HG03469 (cell line): Measurements from ENCODE around the gene DCTPP1.
"Not testable (repeated sequence)": the region's sequence is repeated elsewhere in the genome, so short reads cannot be mapped to it uniquely, and the experiment has no call there.

ENCODE experiments used
- ATAC-seq: cut with Tn5 transposase; IDR thresholded peaks from one replicate; pipeline ENCODE4 v1.9.1; 2021; ENCODE audit warnings: mild to moderate bottlenecking, moderate library complexity, moderate number of reproducible peaks; ENCODE audit not compliant: unreplicated experiment

Gene DCTPP1

DNA sequence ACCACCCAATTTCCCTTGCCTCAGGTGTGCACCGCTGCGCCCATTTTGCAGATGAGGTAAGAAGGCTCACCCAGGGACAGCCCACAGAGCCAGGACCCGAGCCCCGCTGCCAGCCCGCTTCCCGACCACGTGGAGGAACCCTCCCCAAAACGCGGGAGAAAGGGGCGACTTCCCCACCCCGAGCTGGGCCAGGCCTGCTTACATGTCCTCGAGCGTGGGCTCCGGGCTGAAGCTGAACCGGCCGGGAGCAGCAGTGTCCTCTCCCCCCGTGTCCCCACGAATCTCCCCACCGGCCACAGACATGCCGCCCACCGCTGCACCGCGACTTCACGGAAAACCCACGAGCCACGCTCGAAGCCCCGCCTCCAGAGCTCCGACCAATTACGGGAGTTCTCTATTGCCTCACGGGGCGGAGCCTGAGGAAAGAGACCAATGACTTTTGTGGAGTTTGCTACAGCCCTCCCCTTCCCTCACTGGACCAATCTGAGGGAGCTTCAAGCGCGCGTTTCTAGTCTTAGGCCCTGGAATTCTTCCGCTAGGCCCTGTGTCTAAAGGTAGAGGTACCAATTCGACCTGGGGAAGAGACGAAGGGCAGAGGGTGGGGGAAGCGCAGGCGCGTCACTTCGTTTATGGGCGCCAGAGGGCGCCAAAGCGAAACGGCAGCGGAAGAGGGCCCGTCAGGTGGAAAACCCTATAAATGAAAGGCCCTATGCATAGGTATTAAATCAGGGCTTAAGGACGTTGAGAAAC lies at the start of gene DCTPP1:
Gene DCTPP1, minus strand, starts transcription at position 353 of the 750 bp plus-strand sequence. Its CDS starts 50 bp downstream, at position 303.
- peak; percentile 95 for ATAC-seq

DNA sequence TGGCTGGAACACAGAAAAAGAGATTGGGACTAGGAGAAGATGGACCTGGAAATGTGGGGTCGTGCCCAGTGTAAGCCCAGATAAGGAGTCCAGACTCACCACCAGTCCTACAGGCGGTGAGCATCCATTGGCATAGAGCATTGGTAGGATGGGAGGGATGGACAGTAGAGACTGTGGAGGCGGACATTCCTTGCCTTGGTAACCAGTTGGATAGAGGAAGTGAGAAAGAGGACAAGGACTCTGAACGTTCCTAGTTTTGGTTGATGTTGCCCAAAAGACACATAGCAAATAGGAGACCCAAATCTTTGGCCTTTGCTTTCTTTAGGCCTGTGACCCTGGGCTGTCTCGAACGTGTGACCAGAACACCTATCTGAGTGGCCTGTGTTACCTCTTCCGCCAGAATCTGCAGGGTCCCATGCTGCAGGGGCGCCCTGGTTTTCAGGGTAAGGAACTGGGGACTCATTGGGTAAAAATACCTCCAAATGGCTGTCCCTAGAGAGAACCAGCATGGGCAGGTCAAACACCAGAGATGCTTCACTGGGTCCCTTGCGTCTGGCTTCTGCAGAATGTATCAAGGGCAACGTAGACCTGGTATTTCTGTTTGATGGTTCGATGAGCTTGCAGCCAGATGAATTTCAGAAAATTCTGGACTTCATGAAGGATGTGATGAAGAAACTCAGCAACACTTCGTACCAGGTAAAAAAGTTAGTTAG lies 49.1 kb upstream of the DCTPP1 start:
- ATAC-seq: no peak

DNA sequence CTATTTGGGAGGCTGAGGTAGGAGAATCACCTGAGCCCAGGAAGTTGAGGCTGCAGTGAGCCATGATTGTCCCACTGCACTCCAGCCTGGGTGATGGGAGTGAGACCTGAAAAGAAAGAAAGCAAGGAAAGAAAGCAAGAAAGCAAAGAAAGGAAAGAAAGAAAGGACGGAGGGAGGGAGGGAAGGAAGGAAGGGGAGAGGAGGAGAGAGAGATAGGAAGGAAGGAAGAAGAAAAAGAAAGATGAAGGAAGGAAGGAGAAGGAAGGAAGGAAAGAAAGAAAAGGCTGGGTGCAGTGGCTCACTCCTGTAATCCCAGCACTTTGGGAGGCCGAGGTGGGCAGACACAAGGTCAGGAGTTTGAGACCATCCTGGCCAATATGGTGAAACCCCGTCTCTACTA lies 47.9 kb upstream of the DCTPP1 start:
- ATAC-seq: not testable (repeated sequence)

DNA sequence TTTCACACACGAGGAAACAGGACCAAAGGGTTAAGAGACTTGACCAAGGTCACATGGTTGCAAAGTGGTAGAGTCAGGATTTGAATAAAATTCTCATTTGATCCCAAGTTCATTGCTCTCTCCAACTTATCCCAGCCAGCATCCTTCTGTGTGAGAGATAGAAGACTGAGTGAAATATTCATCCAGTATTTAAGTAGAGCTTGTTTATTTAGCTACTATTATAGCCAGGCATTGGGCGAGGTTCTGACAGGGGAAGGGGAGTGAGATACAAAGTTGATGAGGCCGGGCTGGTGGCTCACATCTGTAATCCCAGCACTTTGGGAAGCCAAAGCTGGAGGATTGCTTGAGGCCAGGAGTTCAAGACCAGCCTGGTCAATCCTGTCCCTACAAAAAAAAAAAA lies 47.2 kb upstream of the DCTPP1 start:
- ATAC-seq: no peak

DNA sequence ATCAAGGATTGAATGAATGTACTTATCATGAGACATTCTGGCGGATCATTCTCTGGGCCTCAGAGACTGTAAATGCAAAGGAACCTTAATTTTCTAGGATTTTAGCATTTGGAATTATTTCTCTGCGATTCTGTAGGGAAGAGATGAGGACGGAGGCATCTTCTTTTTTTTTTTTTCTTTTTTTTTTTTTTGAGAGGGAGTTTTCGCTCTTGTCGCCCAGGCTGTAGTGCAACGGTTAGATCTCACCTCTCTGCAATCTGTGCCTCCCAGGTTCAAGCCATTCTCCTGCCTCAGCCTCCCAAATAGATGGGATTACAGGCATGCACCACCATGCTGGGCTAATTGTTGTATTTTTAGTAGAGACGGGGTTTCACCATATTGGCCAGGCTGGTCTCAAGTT lies 44.9 kb upstream of the DCTPP1 start:
- ATAC-seq: no peak

DNA sequence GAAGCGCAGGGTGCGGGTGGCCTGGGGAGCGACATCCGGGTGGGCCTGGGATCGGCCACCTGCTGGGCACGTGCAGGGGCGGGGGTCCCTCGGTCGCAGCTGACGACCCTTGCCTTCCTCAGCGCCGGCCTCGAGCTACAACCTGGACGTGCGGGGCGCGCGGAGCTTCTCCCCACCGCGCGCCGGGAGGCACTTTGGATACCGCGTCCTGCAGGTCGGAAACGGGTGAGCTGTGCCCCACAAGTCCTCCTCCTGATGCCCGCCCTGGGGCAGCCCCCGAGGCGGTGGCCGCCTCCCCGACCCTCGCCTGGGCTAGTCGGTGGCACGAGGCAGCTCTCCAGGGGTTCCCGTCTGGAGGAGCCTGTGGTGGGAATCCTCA lies 44.2 kb upstream of the DCTPP1 start:
- no peak for ATAC-seq

DNA sequence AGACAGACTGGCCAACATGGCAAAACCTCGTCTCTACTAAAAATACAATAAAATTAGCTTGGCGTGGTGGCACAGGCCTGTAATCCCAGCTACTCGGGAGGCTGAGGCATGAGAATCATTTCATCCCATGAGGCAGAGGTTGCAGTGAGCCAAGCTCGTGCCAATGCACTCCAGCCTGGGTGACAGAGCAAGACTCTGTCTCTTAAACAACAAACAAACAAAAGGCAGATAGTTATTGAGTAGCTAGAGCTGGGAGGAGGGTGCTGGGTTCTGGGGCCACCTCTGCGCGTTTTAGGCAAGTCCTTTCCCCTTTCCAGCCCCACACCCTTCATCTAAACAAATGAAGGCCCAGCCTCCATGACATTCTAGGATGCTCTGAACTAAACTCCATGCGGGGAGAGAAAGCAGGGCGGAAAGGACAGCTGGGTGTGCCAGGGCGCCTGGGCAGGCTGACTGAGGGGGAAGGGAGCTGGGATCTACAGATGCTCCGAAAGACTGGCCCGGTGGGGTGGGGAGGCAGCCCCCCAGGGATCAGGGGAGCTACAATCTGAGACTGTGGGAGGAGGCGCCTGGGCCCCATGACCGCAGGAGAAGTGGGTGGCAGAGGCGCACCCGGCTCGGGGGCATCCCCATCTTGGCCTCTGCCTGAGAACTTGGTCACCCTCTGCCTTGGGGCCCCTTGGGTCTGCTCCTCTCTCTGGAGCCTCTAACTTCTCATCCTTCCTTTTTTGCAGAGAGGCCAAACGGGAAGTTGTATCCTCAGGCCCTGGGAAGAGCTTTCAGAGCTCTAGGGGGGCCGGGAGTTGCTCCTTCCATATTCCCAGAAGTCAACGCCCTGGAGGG lies 43.6 kb upstream of the DCTPP1 start:
- no peak for ATAC-seq

DNA sequence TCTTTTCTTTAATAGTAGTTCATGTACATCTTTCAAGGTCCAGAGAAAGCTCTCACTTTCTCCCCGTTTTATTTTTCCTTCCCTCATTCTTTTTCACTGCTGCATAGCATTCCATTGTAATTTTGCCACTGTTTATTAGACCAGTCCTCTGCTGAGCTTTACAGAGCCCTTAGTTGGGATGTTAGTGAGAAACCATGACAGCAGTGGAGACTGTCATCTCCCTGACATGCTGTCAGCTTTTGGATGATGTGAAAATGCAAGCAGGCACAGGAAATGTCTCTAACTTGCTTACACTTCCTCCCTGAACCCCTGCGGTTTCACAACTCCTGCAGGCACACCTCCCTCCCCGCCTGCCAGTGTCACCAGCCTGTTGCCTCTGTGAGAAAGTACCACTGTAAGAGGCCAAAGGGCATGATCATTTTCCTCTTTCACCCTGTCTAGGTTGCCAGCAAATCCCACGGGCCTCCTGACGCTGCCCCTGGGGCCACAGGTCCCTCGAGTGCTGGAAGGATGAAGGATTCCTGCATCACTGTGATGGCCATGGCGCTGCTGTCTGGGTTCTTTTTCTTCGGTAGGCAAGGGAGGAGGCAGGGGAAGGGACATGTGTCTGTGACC lies 42.6 kb upstream of the DCTPP1 start, which contains the start of gene ITGAL:
Gene ITGAL, plus strand, starts transcription at position 415 of the 615 bp plus-strand sequence. Its CDS starts 96 bp downstream, at position 511.
- ATAC-seq: no peak

DNA sequence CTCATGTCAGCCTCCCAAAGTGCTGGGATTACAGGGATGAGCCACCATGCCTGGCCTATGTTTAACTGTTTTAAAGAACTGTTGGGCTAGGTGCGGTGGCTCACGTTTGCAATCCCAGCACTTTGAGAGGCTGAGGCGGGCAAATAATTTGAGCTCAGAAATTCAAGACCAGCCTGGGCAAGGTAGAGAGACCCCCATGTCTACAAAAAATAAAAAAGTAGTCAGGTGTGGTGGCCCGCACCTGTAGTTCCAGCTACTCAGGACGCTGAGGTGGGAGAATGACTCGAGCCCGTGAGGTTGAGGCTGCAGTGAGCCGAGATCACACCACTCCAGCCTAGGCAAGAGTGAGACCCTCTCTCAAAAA lies 40.8 kb upstream of the DCTPP1 start:
- ATAC-seq: no peak

DNA sequence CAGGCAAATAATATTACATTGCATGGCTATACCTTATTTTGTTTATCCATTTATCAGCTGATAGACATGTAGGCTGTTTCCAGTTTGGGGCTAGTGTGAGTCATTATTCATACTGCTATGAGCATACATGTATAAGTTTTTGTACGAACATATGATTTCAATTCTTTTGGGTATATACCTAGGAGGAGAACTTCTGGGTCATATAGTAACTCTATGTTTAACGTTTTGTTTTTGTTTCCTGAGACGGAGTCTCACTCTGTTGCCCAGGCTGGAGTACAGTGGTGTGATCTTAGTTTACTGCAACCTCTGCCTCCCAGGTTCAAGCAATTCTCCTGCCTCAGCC lies 40.3 kb upstream of the DCTPP1 start:
- no peak for ATAC-seq

DNA sequence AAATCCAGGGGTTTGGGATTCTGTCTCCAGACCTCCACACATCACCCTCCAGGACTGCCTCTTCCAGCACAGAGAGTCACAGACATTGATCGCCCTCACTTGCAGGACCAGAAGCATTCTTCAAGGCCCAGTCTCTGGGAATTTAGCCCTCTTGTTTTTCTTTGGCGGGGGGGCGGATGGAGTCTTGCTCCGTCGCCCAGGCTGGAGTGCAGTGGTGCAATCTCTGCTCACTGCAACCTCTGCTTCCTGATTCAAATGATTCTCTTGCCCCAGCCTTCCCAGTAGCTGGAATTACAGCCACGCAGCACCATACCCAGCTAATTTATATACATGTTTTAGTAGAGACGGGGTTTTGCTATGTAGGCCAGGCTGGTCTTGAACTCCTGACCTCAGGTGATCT lies 34.2 kb upstream of the DCTPP1 start:
- no peak for ATAC-seq

DNA sequence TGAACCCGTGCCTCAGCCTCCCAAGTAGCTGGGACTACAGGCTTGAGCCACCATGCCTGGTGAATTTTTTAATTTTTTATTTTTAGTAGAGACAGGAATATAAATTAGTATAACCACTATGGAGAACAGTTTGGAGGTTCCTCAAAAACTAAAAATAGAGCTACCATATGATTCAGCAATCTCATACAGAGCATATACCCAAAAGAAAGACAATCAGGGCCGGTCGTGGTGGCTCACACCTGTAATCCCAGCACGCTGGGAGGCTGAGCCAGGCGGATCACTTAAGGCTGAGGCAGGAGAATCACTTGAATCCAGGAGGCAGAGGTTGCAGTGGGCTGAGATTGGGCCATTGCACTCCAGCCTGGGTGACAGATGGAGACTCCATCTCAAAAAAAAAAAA lies 31.6 kb upstream of the DCTPP1 start:
- ATAC-seq: not testable (repeated sequence)

DNA sequence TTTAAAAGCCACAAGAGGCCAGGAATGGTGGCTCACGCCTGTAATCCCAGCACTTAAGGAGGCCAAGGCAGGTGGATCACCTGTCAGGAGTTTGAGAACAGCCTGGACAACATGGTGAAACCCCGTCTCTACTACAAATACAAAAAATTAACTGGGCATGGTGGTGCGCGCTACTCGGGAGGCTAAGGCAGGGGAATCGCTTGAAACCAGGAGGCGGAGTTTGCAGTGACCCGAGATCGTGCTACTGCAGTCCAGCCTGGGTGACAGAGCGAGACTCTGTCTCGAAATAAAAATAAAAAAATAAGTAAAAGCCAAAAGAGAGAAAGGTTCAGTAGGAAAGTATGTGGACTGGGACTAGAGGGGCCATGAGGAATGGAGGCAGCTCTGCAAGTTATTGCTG lies 29.6 kb upstream of the DCTPP1 start:
- ATAC-seq: no peak

DNA sequence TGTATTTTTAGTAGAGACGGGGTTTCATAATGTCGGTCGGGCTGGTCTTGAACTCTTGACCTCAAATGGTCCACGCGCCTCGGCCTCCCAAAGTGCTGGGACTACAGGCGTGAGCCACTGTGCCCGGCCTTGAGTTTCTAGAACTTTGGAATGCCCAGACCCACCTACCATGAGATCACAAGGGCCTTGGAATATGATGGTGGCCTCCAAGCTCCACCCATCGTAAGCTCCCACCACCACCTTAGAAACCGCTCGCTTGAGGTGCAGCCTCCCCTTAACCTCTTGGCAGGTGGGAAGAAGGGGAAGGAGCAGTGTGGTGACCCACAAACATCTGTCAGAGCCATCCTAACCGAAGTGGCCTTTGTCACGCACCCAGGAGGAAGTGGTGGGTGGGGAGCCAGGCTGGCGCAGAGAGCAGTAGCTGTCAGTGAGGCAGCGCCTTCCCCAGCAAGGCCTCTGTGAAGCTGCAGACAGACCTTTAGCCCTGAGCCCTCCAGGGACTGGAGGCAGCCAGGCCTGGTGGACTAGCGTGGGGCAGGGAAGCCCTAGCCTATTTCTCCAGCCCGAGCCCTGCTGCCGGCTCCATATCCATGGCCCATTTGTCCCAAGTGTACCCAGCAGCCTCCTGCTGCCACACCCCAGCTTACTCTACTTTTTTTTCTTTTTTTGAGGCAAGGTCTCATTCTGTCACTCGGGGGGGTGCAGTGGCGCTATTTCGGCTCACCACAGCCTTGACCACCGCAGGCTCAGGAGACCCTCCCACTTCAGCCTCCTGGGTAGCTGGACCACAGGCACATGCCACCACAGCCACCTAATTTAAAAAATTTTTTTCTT lies 28.9 kb upstream of the DCTPP1 start:
- ATAC-seq: peak; percentile 77

DNA sequence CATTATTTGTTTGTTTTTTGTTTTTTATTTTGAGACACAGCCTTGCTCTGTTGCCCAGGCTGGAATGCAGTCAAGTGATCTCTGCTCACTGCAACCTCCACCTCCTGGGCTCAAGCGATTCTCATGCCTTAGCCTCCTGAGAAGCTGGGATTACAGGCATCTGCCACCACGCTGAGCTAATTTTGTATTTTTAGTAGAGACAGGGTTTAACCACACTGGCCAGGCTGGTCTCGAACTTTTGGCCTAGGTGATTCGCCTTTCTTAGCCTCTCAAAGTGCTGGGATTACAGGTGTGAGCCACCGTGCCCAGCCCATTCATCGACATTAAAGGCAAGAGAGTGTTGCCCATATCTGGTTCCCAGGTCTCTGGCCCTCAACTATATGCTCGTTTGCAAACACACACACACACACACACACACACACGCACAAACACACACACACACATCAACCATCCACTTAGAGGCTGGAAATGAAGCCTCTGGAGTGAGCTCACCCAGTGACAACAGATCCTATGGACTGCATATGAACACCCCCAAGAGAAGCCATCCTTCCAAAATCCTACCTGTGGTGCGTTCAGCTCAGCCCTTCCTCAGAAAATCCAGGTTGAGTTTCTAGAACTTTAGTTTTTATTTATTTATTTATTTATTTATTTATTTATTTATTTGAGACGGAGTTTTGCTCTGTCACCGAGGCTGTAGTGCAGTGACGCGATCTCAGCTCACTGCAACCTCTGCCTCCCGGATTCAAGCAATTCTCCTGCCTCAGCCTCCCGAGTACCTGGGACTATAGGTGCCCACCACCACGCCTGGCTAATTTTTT lies 28.1 kb upstream of the DCTPP1 start:
- ATAC-seq: no peak

DNA sequence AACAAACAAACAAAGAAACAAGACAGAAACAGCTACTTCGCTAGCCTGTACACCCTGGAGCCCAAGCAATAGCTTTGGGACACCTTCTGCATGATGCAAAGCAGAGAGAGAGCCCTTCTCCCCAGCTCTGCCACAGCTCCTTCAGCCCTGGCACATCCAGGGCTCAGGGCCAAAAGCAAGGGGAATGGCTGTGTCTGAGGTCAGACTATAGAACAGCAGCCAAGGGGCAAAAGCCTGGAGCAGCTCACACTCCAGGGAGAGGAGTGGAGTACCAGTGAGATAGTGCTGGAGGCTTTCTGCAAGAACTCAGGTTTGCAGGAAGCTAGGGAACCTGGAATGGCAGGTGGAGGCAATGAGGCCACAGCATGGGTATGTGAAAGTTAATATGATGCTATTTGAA lies 27.4 kb upstream of the DCTPP1 start:
- no peak for ATAC-seq

DNA sequence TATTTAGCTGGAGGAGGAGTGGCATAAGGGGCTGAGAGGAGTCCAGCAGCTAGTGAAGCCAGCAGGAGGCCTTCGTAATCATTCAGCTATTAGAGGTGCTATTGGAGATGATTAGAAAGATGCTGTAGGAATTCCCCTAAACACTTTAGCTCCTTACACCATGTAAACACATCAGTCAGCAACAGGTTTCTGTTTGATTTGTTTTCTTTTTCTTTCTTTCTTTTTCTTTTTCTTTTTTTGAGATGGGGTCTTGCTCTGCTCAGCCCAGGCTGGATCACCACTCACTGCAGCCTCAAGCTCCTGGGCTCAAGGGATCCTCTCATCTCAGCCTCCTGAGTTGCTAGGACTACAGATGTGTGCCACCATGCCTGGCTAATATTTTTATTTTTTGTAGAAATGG lies 26.5 kb upstream of the DCTPP1 start:
- no peak for ATAC-seq

DNA sequence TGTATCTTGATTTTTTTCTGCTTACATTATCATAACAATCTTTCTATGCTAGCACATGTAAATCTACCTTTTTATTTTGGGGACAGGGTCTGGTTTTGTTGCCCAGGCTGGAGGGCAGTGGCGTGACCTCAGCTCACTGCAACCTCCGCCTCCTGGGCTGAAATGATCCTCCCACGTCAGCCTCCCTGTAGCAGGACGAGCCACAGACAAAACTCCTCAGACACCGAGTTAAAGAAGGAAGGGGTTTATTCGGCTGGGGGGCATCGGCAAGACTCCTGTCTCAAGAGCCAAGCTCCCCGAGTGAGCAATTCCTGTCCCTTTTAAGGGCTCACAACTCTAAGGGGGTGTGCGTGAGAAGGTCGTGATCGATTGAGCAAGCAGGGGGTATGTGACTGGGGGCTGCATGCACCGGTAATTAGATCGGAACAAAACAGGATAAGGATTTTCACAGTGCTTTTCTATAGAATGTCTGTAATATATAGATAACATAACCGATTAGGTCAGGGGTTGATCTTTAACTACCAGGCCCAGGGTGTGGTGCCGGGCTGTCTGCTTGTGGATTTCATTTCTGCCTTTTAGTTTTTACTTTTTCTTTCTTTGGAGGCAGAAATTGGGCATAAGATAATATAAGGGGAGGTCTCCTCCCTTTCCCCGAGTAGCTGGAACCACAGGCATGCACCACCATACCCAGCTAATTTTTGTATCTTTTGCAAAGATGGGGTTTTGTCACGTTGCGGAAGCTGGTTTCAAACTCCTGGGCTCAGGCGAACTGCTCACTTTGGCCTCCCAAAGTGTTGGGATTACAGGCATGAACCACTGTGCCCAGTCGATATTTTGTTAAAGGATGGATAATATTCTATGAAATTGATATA lies 23.1 kb upstream of the DCTPP1 start:
- ATAC-seq: not testable (repeated sequence)

DNA sequence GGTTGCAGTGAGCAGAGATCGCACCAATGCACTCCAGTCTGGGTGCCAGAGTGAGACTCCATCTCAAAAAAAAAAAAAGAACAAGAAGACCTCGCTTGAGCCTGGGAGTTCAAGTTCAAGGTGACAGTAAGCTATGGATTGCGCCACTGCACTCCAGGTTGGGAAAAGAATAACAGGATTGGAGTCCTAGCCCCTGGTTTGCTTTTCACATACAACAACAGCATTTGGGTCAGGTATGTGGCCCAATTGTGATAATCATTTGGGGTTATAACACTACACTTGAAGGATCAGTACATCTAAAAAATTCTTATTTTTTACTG lies 19.2 kb upstream of the DCTPP1 start:
- no peak for ATAC-seq
